Activated CD8-positive, alpha-beta memory T cell treated with anti-CD3 and anti-CD28 coated beads for 1 hour (primary cell): ENCODE measurements around the gene SIRT4.
"Not testable (repeated sequence)": the region's sequence is repeated elsewhere in the genome, so short reads cannot be mapped to it uniquely, and the experiment has no call there.

ENCODE experiments used
- DNase-seq, 2 donors: peaks; one replicate each; pipeline ENCODE4 v3.0.0-alpha.2; 2020; ENCODE audit warnings: low read depth in 1 of 2; ENCODE audit errors: extremely low read depth in 1 of 2

The SIRT4 gene, protein sequence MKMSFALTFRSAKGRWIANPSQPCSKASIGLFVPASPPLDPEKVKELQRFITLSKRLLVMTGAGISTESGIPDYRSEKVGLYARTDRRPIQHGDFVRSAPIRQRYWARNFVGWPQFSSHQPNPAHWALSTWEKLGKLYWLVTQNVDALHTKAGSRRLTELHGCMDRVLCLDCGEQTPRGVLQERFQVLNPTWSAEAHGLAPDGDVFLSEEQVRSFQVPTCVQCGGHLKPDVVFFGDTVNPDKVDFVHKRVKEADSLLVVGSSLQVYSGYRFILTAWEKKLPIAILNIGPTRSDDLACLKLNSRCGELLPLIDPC

DNA sequence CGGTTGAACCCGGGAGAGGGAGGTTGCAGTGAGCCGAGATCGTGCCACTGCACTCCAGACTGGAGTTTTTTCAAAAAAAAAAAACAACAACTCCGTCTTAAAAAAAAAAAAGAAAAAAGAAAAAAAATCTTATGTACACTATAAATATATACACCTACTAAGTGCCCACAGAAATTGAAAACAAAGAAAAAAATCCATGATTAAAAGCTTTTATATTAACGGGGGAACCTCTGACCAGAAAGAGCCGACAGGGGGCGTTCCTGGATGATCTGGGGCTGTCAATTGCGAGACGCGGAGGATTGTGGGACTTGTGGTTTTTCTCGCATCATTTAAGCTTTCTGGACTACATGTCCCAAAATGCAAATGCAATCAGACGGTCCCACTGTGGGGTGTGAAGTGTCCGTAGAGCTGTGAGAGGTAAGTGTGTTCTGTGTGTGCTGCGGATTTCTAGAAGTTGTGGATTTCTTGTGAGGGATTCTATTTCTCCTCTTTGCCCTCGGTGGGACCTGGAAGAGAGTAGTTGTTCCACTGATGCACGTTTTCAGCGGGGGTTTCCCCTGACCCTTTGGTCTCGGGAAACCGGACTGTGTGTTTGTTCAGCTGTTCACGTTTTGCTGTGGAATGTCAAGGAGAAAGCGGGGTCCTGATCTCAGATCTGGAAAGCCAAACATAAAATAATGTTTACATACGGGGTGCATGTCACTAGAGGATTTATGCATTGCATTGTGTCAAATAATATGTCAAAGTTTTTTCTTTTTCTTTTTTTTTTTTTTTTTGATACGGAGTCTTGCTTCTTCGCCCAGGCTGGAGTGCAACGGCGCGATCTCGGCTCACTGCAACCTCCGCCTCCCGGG lies at the start of gene SIRT4:
Gene SIRT4, plus strand, starts transcription at position 360 of the 854 bp plus-strand sequence. CDS start 1,241 bp downstream, outside the sequence.
- DNase-seq: peak; percentile 80 to 82

DNA sequence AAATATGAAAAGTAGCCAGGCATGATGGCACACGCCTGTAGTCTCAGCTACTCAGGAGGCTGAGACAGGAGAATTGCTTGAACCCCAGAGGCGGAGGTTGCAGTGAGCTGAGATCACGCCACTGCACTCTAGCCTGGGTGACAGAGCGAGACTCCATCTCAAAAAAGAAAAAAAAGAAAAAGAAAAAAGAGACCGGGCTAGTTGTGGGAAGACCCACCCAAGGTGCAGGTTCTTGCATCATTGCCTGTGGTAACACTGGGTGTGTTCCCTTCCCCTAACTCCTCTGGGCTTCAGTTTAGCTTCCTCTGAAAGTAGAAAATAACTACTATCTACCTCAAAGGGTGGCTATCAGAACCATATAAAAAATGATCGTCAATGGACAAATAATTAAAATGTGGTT lies 48.8 kb upstream of the SIRT4 start:
- not testable (repeated sequence) for DNase-seq

DNA sequence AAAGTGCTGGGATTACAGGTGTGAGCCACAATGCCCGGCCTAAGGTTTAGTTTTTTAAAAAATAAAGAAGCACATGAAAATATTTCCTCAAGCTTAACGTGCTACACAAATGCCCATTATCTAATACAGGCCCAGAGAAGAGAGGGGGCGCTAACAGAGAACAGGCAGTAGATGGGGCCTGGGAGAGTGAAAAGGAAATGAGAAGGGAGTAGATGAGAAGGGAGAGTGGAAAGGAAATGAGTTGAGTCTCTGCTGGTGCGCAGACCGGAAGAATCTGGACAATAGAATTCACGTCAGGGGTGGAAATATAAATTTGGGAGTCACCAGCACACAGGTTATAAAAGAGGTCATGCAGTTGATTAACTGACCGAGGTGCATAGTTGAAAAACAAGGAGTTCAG lies 47.3 kb upstream of the SIRT4 start:
- no peak for DNase-seq

DNA sequence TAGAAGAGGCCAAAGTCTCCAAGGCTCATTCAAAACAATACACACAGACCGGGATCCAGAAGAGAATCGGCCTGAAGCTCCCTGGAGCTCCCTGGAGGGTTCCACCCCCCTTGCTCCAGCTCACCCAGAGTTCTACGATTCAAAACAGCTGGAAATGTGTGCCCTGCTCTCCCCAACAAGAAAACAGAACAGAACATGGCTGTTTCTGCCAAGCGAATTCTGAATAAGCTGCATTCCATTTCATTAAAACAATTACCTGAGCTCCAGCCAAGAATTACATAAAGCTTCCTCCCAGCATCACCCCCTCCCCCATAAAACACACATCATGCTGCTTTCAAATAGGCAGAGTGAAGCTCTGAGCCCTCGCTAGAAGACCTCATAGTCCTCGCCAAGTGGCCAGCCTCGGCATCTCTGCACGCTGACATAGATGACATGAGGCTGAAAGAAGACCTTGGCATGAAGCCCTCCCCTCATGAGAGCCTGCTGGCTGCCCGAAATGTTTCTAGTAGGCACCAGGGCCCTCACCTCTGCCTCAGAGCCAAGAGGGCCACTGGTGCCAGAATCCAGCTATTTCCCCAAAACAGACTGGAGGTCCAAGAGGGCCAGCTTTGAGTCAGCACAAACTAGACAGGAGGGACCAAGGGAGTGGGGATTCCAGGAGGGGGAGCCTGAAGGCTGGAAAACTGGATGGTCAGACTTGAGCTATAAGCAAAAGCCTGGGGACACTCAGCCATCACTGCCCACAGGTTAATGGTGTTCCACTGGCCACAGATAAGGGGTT lies 44.9 kb upstream of the SIRT4 start:
- no peak for DNase-seq

DNA sequence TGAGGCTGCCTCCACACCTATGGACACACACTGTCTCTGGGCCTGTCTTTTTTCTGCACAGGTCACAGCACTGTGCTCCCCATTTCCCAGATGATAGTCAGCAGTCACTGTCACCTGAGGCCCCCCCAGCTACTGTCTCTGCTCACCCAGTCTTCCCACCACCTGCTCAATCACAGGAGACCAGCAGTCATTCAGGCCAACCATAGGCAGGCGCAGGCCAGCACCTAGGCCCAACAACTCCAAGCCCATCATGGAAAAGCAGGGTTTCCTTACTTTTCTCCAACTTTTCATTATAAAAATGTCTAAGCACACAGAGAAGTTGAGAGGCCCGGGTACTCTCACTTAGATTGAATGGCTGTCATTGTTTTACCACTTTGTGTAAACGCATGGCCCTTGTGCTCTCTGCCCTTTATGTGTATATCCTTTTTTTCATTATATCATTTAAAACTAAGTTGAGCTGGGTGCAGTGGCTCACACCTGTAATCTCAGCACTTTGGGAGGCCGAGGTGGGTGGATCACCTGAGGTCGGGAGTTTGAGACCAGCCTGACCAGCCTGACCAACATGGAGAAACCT lies 43.7 kb upstream of the SIRT4 start:
- DNase-seq: no peak

DNA sequence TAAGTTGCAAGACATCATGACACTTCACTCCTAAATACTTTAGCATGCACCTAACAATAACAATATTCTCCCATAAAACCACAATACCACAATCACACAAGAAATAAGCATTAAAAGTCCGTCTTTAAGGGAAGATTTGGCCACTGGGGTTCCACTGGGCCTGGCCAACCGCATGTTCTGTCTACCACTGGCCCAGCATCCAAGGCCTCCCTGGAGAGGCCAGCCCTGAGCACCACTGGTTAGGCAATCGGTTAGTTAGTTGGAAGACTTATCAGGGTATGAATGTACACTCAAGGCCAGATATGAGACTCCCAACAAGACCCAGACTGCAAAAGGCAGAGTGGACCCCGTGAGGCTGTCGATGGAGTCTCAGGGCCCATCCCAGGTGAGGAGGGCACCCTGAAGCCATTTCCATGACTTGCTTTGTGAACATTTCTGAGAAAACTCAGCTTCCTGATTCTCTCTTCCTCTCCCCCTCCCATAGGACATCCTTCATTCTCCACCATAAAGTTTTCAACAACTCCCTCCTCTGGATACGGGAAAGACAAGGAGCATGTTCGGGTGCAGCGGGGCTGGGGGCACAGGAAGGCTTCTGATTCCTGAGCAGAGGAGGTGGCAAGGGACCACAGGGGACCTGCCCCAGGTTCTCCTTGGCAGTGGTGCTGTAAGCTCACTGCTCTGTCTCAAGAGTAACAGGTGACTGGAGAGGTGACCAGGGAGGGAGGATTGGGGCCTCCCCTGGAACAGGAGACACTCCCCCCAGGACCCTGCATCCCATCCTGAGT lies 42.5 kb upstream of the SIRT4 start:
- no peak for DNase-seq

DNA sequence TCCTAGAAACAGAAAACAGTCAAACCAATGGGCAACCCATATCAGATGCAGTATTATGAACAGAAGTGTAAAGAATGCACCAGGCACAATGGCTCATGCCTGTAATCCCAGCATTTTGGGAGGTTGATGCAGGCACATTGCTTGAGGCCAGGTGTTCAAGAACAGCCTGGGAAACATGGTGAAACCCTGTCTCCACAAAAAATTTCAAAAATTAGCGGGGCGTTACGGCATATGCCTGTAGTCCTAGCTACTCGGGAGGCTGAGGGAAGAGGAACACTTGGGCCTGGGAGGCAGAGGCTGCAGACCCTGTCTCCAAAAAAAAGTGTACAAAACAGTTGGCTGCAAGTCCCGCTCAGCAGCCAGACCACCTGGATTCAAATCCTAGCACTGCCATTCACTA lies 41.5 kb upstream of the SIRT4 start:
- no peak for DNase-seq

DNA sequence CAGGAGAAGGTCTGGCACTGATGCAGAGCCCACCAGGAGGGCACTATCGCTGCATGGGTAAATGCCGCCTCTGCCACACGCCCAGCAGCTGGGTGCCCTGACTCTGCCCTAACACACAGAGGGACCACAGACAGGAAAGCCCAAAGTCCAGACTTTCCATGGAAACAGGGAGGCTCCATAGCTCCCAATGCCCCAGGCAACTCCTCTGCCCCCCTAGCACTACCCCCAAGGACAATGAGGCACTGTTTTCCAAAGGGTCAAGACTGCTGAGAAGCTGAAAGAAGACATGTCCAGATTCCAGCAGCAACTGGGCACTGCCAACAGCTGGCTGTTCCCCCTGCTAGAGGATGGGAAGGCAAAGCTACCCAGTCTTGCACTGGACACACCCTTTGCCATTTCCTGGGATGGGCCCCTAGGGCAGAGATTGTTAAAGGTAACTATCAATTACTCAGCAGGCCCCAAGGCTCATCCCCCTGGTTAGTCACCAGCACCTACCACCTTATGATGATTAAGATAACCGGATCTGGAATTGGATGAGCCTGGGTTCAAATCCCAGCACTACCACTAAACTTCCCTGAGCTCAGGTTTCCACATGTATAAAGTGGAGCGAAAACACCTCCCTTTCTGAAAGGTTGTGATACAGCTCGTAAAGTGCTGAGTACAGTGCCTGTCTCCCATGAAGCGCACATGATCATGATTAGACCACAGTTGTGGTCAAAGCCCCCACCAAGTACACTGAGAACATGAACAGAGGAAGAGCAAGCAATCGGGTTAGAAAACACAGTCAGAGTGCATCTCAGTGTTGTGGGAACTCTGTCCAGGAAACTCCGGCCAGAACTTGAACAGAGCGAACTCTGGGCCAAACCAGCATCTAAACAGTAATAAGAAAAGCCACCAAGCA lies 39.9 kb upstream of the SIRT4 start:
- DNase-seq: no peak

DNA sequence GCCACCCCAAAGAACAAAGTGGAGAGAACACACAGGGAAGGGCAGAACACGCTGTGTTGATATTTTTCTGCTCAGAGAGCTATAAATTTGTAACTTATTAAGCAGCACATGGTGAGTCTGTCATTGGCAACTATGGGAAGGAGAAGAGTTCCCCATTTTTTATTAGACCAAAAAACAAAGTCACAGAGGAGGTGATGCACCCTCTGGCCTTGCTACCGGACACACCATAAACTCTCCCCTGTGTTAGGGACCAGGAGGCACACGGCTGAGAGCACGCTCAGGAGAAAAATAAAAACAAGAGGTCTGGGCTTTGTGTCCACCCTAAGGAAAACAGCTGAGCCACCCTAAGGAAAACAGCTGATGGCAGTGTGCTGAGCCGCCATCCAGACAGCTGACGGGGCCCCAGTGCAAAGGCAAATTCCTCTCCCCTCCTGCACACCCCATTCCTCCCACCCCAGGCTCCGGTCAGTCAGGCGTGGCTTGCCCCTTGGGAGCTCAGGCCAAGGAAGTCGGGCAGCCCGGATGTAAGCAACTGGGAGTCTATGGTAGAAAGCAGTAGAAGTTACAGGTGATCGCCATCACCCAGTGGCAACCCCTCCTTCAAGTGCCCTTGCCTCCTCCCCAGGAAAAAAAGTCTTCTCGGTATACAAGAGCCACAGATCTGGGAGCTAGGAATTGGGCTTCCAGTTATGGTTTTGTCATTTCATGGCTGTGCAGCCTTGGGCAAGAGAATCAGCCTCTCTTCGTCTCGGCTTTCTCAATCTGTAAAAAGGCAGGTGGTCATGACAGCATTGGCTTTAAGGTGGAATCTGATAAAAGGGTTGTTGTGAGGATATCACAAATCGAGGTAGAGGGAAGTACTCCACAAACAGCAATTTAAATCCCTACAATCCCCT lies 39.0 kb upstream of the SIRT4 start:
- no peak for DNase-seq

DNA sequence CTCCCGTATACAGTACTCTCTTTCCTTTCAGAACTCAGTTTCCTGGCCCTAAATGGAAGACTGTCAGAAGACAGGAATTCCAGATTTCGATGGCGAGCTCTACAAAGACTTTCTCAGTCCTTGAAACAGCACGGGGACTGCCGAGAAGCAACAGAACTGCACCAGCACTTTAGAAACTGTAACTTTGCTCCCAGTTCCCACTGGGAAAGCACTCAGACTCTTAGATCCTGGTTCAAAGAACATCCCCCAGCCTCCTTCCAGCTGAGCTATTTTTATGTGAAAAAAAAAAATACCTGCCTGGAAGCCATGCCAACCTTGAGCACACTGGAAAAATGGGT lies 38.4 kb upstream of the SIRT4 start:
- DNase-seq: no peak

DNA sequence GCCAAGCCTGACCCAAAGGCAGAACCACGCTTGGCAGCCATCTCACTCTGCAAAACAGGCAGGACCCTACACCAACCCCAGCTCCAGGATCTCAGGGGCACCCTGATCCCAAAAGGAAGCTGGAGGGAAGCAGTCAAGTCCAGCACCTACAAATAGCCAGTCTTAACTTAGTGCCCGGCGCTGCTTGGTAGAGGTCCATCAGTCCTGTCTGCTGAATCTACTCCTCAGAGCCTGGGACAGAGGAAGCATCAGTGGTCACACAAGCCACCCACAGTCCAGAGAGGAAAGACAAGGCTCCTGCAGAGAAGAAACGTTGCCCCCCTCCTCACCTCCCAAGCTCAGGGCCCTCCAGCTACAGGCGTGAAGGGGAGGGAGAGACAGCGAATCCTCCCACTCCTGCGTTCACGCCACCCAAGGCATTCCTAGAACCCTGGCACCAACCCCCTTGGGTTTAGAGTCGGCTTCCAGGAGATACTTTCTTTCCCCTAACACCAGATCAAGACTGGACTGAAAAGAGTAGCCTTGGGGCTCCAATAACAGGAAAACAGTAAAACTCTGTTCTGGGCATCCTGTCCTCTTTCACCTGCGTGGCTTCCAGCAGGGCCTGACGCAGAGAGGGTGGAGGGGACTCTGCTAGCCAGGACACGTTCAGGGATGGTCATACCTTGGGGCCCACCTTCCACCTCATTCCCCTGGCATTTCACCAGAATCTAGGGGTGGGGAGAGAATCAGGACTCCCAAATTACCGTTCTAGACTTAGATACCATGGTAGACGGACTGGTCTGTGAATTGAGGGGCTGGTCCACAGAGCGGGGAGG lies 37.8 kb upstream of the SIRT4 start:
- no peak for DNase-seq

DNA sequence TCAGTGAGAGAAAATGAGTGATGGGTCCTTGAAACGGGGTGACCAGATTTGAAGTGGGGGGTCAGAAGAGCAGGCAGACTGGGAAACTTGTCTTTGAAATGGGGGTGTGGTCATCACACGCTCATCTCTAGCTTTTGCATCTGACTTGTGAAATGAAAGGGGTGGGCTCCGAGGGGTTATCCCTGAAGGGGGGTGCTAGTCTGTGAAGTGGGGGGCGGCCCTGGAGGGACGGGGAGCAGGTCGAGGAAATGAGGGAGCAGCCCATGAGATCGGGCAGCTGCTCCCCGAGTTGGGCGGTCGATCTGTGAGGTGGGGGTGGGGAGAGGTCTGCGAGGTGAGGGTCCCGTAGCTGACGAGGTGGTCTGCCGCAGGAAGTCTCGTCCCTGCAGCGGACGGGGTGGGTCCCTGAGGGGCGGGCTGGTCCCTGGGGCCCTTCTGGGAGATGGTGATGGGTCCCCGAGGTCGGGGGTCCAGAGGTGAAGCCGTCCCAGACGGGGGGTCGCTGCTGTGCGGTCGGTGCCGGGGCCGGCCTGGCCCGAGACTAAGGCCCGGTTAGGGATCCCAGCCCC lies 37.1 kb upstream of the SIRT4 start:
- DNase-seq: no peak

DNA sequence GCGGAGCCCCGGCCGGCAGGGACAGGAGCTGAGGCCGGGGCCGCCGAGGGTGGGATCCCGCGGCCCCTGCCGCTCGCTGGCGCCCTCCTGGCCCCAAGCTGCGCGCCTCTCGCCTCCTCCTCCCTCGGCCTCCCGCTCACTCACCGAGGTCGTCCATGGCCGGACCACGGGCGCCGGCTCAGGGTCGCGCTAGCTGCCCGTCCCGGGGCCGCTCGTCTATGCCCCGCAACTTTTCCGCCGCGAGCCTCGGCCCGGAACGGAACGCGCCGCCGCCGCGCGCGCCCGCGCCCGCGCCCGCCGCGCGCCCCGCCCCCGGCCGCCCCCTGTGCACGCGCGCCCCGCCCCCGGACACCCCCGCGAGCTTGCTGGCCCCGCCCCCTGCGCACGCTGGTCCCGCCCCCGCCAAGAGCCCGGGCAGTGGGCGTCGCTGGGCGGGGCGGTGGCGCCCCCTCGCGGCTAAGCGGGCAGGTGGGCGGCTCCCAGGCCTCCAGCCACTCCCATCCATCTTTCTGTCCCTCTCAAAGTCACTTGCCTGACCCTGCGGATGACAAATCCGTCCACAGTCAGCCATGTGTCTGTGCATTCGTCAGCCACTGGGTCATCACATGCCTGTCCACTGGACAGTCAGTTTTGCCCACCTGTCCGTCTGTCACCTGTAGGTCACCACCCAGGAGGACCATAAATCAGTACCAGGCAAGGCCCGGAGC lies 36.5 kb upstream of the SIRT4 start, which contains the start of gene PXN:
Gene PXN, minus strand, starts transcription at position 258 of the 707 bp plus-strand sequence. Its CDS starts 101 bp downstream, at position 157.
- peak; percentile 74 to 95 for DNase-seq

DNA sequence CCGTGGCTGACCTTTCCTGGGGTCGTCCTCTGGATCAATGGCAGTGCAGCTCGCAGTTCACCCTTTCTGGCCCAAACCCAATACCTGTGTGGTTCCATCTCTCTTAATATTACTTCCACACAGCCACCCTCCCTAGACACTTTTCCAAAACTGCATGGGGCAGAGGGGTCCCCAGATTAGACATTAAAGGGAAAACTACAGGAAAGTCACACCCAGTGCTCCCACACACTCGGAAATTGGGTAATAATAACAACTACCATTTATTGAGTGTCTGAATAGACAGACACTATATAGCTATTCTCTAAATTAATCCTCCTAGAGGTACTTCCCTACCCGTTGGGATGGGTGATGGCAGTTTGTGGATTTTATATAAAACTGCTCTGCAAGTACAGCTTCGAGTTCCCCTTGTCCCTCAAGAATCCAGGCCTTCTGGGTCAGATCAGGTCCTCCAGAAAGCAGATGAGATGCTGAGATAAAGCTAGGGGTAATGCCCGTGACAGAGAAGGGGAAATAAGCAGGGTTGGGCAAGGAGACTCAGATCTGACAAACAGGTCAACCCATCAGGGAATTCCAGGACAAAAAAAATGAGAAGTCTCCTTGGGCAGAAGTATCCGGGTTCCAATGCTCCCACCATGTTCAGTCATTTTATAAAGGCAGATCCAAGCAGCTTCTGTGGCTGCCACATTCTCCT lies 35.8 kb upstream of the SIRT4 start:
- no peak for DNase-seq

DNA sequence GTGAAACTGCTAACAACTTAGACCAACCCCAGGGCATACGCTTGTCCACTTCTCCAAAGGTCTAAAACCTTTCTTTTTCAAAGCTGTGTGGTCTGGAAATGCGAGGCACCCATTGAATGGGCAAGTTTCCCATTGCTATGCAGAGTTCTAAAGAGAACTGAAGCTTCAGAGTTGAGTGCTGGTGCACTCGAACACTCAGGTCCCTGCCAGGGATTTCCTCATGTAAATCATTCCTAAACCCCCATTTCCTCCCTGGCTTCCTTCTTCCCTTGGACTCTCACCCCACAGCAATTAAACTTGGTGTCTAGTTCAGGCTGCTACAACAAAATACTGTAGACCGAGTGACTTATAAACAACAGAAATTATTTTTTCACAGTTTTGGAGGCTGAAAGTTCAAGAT lies 34.4 kb upstream of the SIRT4 start:
- no peak for DNase-seq

DNA sequence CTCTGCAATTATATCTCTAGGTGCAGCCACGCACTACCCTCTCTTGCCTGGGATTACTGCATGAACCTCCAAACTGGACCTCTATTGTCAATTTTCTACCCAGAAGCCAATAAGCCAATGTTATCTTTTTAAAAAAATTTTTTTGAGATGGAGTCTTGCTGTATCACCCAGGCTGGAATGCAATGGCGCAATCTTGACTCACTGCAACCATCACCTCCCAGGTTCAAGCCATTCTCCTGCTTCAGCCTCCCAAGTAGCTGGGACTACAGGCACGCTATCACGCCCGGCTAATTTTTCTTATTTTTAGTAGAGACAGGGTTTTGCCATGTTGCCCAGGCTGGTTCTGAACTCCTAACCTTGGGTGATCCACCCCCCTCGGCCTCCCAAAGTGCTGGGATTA lies 25.4 kb upstream of the SIRT4 start:
- no peak for DNase-seq
